ENCODE results near the gene DHRSX.
A peak's percentile ranks its signal among the peaks of the same experiment; 100 is the strongest.

- TF ChIP-seq SNAI2 (CRISPR knock-in tag; IDR thresholded peaks at IDR 0.05) (no peak), POU6F1 (CRISPR knock-in tag; IDR thresholded peaks at IDR 0.05; ENCODE audit: borderline replicate concordance, low read depth) (no peak), ARNTL (CRISPR knock-in tag; IDR thresholded peaks at IDR 0.05; ENCODE audit: borderline replicate concordance, low read depth) (no peak), ISL1 (CRISPR knock-in tag; IDR thresholded peaks at IDR 0.05) (0 out of 2 replicates have a peak, but pooled peaks have one; percentile 30), RARB (CRISPR knock-in tag; IDR thresholded peaks at IDR 0.05) (no peak), ZFP30 (CRISPR knock-in tag; IDR thresholded peaks at IDR 0.05) (no peak), CREB5 (CRISPR knock-in tag; IDR thresholded peaks at IDR 0.05; ENCODE audit: low read depth) (no peak), ZNF70 (CRISPR knock-in tag; IDR thresholded peaks at IDR 0.05) (no peak), CSDC2 (CRISPR knock-in tag; IDR thresholded peaks at IDR 0.05) (no peak)
These were observed 115.6 kb downstream of the DHRSX start for GRCh38 chrX:2385224-2385623.

Measured in SK-N-SH treated with all-trans-retinoic acid at 6 μM for 48 hours (cell line).